Breast epithelium (tissue), 4 donors: Measurements from ENCODE around the gene CDH23. TPM values are rescaled to one million over a fixed set of nuclear protein-coding genes. Genes with fewer than 3 reads are reported as not detected.

Experiments
- DNase-seq, 2 donors: peaks; one replicate each; pipeline ENCODE4 v3.0.0-alpha.2; 2019; ENCODE audit warnings: low spot score in 2 of 2
- H3K27ac ChIP-seq, 2 donors: fragments of 200-600 bp; sonication (generic) in 1 of 2; one replicate each; pipeline ENCODE4 v1.5.1; 2016 to 2019; ENCODE audit warnings: mild to moderate bottlenecking in 1 of 2
- H3K27me3 ChIP-seq, 2 donors: fragments of 200-600 bp; sonication (generic) in 1 of 2; one replicate each; pipeline versions ENCODE4 v1.5.1 to v1.6.0; 2017 to 2019; ENCODE audit warnings: control low read depth in 1 of 2, mild to moderate bottlenecking in 1 of 2
- H3K36me3 ChIP-seq: fragments of 200-600 bp; one replicate; pipeline ENCODE4 v1.5.1; 2019
- H3K4me1 ChIP-seq, 2 donors: fragments of 200-600 bp; sonication (generic); one replicate each; pipeline ENCODE4 v1.5.1; 2016 to 2019; ENCODE audit warnings: control low read depth in 1 of 2
- H3K4me3 ChIP-seq, 3 donors: fragments of 200-600 bp; sonication (generic); 1 replicate in 2 of 3; 2 replicates in 1 of 3; pipeline ENCODE4 v1.5.1; 2016 to 2019; ENCODE audit warnings: mild to moderate bottlenecking in 3 of 3, moderate library complexity in 2 of 3
- H3K9me3 ChIP-seq, 2 donors: fragments of 200-600 bp; sonication (generic) in 1 of 2; one replicate each; pipeline ENCODE4 v1.5.1; 2016 to 2019; ENCODE audit warnings: control low read depth in 1 of 2
- CTCF ChIP-seq, 3 donors: fragments of 450-650 bp; IDR thresholded peaks; one replicate each; pipeline ENCODE4 v1.5.1; 2016 to 2017; ENCODE audit warnings: antibody characterized with exemption in 3 of 3, mild to moderate bottlenecking in 3 of 3, moderate library complexity in 3 of 3
- POLR2A ChIP-seq: fragments of 450-650 bp; IDR thresholded peaks from one replicate; pipeline ENCODE4 v1.6.1; 2016; ENCODE audit warnings: antibody characterized with exemption, mild to moderate bottlenecking, moderate library complexity
- POLR2AphosphoS5 ChIP-seq, 3 donors: sonication (generic); formaldehyde crosslinking; IDR thresholded peaks; one replicate each; pipeline ENCODE4 v1.6.1; 2017; ENCODE audit warnings: antibody characterized with exemption in 3 of 3
- intact Hi-C: fragments of 100-400 bp; cut with DNase I; formaldehyde crosslinking; loops from one replicate; pipeline ENCODE4 v1.15.1; 2023; ENCODE audit warnings: low total_unique reads
- total RNA-seq, 3 donors: library from RNA; depleted of rRNA; stranded (reverse); fragments of >200 nt; gene quantifications; one replicate each; pipeline ENCODE4 v1.1.0, GENCODE V29; 2016

The CDH23 gene
- total RNA-seq, 3 donors from 2014 or later = 8.5 to 13.8 (median 11.6) TPM

GRCh38 chr10:71447676-71448075, 51.0 kb downstream of the CDH23 start:
- TF ChIP-seq POLR2A (no peak), POLR2AphosphoS5 (IDR thresholded peaks at IDR 0.05) (no peak), CTCF (IDR thresholded peaks at IDR 0.05) (no peak)
- intact Hi-C loops = no loop called here
- DNase-seq = no peak
- no peak overlapping the region for H3K27ac ChIP-seq
- no peaks in the 10 kb centered on the region for H3K4me1 ChIP-seq
- no peaks in the 10 kb centered on the region for H3K36me3 ChIP-seq
- no peaks in the 10 kb centered on the region for H3K9me3 ChIP-seq
- no peaks in the 10 kb centered on the region for H3K27me3 ChIP-seq
- no peak overlapping the region for H3K4me3 ChIP-seq

GRCh38 chr10:71448146-71448545, 51.4 kb downstream of the CDH23 start:
- no peaks in the 10 kb centered on the region for H3K4me1 ChIP-seq
- H3K4me3 ChIP-seq = no peak overlapping the region
- no peaks in the 10 kb centered on the region for H3K27me3 ChIP-seq
- no peaks in the 10 kb centered on the region for H3K9me3 ChIP-seq
- no peak for DNase-seq
- no peak overlapping the region for H3K27ac ChIP-seq
- TF ChIP-seq POLR2AphosphoS5 (IDR thresholded peaks at IDR 0.05) (no peak), POLR2A (no peak), CTCF (IDR thresholded peaks at IDR 0.05) (no peak)
- no peaks in the 10 kb centered on the region for H3K36me3 ChIP-seq
- intact Hi-C loops = no loop called here

- intact Hi-C loops = no loop called here
- TF ChIP-seq POLR2AphosphoS5 (IDR thresholded peaks at IDR 0.05) (no peak), POLR2A (no peak), CTCF (IDR thresholded peaks at IDR 0.05) (no peak)
- H3K4me3 ChIP-seq = no peak overlapping the region
- H3K36me3 ChIP-seq = no peaks in the 10 kb centered on the region
- no peaks in the 10 kb centered on the region for H3K4me1 ChIP-seq
- no peaks in the 10 kb centered on the region for H3K27me3 ChIP-seq
- DNase-seq = no peak
- H3K27ac ChIP-seq = no peak overlapping the region
- no peaks in the 10 kb centered on the region for H3K9me3 ChIP-seq
These were observed 52.3 kb downstream of the CDH23 start for GRCh38 chr10:71449026-71449425.

GRCh38 chr10:71451754-71452153, 55.0 kb downstream of the CDH23 start:
- Histone ChIP-seq H3K4me3 (no peak overlapping the region), H3K4me1 (no peaks in the 10 kb centered on the region), H3K9me3 (no peaks in the 10 kb centered on the region), H3K27me3 (no peaks in the 10 kb centered on the region), H3K36me3 (no peaks in the 10 kb centered on the region), H3K27ac (no peak overlapping the region)
- no peak for TF ChIP-seq POLR2AphosphoS5 (IDR thresholded peaks at IDR 0.05)
- no peak for TF ChIP-seq POLR2A
- no peak for DNase-seq
- intact Hi-C loops = no loop called here

- intact Hi-C loops = no loop called here
- no peak for DNase-seq
- TF ChIP-seq POLR2AphosphoS5 (IDR thresholded peaks at IDR 0.05) = no peak
- H3K4me3 ChIP-seq = no peak overlapping the region
- H3K36me3 ChIP-seq = no peaks in the 10 kb centered on the region
- no peaks in the 10 kb centered on the region for H3K9me3 ChIP-seq
- H3K4me1 ChIP-seq = no peaks in the 10 kb centered on the region
- no peaks in the 10 kb centered on the region for H3K27me3 ChIP-seq
- no peak overlapping the region for H3K27ac ChIP-seq
These were observed 56.5 kb downstream of the CDH23 start for GRCh38 chr10:71453186-71453585.

GRCh38 chr10:71454347-71454746, 57.6 kb downstream of the CDH23 start:
- no peaks in the 10 kb centered on the region for H3K36me3 ChIP-seq
- no peaks in the 10 kb centered on the region for H3K27me3 ChIP-seq
- H3K9me3 ChIP-seq = no peaks in the 10 kb centered on the region
- H3K27ac ChIP-seq = no peak overlapping the region
- TF ChIP-seq POLR2A = no peak
- no peak for TF ChIP-seq POLR2AphosphoS5 (IDR thresholded peaks at IDR 0.05)
- TF ChIP-seq CTCF (IDR thresholded peaks at IDR 0.05) = no peak
- no peaks in the 10 kb centered on the region for H3K4me1 ChIP-seq
- intact Hi-C loops = no loop called here
- H3K4me3 ChIP-seq = no peak overlapping the region
- DNase-seq = no peak
